GM18517 (cell line): ENCODE data around the gene RASA1.

Source experiments
- ATAC-seq: cut with Tn5 transposase; IDR thresholded peaks from one replicate; pipeline ENCODE4 v1.9.1; 2021; ENCODE audit warnings: mild to moderate bottlenecking, moderate library complexity; ENCODE audit not compliant: unreplicated experiment

The RASA1 gene

DNA sequence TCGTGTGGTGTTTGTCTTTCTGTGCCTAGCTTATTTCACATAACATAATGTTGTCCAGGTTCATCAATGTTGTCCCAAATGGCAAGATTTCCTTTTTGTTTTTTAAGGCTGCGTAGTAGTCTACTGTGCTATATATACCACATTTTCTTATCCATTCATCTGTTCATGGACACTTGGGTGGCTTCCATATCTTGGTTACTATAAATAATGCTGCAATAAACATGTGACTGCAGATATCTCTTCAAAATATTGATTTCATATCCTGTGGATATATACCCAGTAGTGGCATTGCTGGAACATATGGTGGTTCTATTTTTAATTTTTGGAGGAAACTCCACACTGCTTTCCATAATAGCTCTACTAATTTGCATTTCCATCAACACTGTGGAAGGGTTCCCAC is 170.5 kb downstream of the RASA1 start:
- no peak for ATAC-seq
